Psoas muscle (tissue), 8 donors: ENCODE data around the gene TBC1D8B. TPM values are rescaled to one million over a fixed set of nuclear protein-coding genes. Genes with fewer than 3 reads are reported as not detected.
"Not testable (repeated sequence)": the region's sequence is repeated elsewhere in the genome, so short reads cannot be mapped to it uniquely, and the experiment has no call there.

ENCODE experiments used
- ATAC-seq, 4 donors: fragments of 200-7000 bp; cut with Tn5 transposase; one replicate each; pipeline ENCODE4 v1.9.1; 2020; ENCODE audit warnings: moderate library complexity in 3 of 4, mild to moderate bottlenecking in 2 of 4
- DNase-seq, 2 donors: peaks; one replicate each; pipeline ENCODE4 v3.0.0-alpha.2; 2020
- H3K27ac ChIP-seq: fragments of 200-600 bp; one replicate; pipeline ENCODE4 v1.8.0; 2022
- H3K27me3 ChIP-seq, 3 donors: fragments of 200-600 bp in 1 of 3; one replicate each; pipeline versions ENCODE4 v1.6.1 to v1.8.0; 2013 to 2022; ENCODE audit warnings: low read length in 2 of 3, mild to moderate bottlenecking in 2 of 3, moderate library complexity in 1 of 3; ENCODE audit not compliant: insufficient read depth in 3 of 3
- H3K36me3 ChIP-seq, 2 donors: fragments of 200-600 bp in 1 of 2; one replicate each; pipeline versions ENCODE4 v1.6.1 to v1.8.0; 2013 to 2022; ENCODE audit warnings: low read depth in 1 of 2, mild to moderate bottlenecking in 1 of 2, moderate library complexity in 1 of 2; ENCODE audit not compliant: insufficient read depth in 1 of 2
- H3K4me1 ChIP-seq: fragments of 200-600 bp; one replicate; pipeline ENCODE4 v1.8.0; 2022
- H3K4me3 ChIP-seq: fragments of 200-600 bp; one replicate; pipeline ENCODE4 v1.8.0; 2022; ENCODE audit warnings: mild to moderate bottlenecking
- H3K9me3 ChIP-seq: fragments of 200-600 bp; one replicate; pipeline ENCODE4 v1.8.0; 2022
- WGBS, 3 donors: extraction: QIAGEN DNeasy Blood & Tissue Kit; methylation state at CpG; one replicate each; pipeline versions ENCODE4 v1.1.6 to v1.1.7; 2013; 5-methylcytosine and 5-hydroxymethylcytosine counted together
- intact Hi-C, 2 donors: fragments of 100-400 bp; cut with DNase I; formaldehyde crosslinking; loops; one replicate each; pipeline versions ENCODE4 v1.11.0 to v1.14.2; 2022
- long read RNA-seq, 2 donors: library from polyadenylated mRNA; unstranded; transcript quantifications; one replicate each; pipeline ENCODE4 v2.0.0, GENCODE V29; 2021
- polyA plus RNA-seq, 3 donors: library from polyadenylated mRNA; stranded (reverse); fragments of 200-250 nt; gene quantifications; one replicate each; pipeline ENCODE4 v1.2.3, GENCODE V29; 2013
- total RNA-seq, 4 donors: library from RNA; stranded (reverse); fragmentation: NEBNext Ultra II Directional in 2 of 4; extraction: Animal tissue kit (Norgen Biotek cat#: 25700) in 2 of 4; gene quantifications; one replicate each; pipeline versions ENCODE4 v1.2.1 to v1.2.4, GENCODE V29; 2021 to 2023
- TF ChIP-seq, protein P1 (sequence below): fragments of 200-600 bp; IDR thresholded peaks from one replicate; pipeline ENCODE4 v1.8.0; 2022; ENCODE audit warnings: antibody characterized with exemption
- donor health status: healthy with polysubstance abuse.
- donor health status: DM: no; HTN: no; CAD: no; lungs with moderate emphysema.
- donor health status: Bipolar disorder and iron deficiency.
- donor health status: healthy.
- donor health status: DM: yes; HTN: yes; CAD: no.
- donor health status: DM: no; HTN: no; CAD: no.
- donor health status: DM: no; HTN: no; CAD: no.
- donor health status: DM: yes; HTN: yes; CAD: no.

TBC1D8B gene
- total RNA-seq = 1 to 10 TPM in 2 of 4 donors, under 1 TPM in 2; 0.99 to 2.2 (median 1.0) TPM
- 1 to 10 TPM in 1 of 3 donors, under 1 TPM in 2; 0.21 to 1.4 (median 0.49) TPM for polyA plus RNA-seq
- long read RNA-seq, donor 1, full-length matches to known transcripts = 4 of 5 reads
- long read RNA-seq, donor 1, partial matches to known transcripts = 0 of 5 reads
- long read RNA-seq, donor 1, other reads (novel, unspliced or antisense) = 1 of 5 reads
- long read RNA-seq, donor 2 = 0 reads

DNA sequence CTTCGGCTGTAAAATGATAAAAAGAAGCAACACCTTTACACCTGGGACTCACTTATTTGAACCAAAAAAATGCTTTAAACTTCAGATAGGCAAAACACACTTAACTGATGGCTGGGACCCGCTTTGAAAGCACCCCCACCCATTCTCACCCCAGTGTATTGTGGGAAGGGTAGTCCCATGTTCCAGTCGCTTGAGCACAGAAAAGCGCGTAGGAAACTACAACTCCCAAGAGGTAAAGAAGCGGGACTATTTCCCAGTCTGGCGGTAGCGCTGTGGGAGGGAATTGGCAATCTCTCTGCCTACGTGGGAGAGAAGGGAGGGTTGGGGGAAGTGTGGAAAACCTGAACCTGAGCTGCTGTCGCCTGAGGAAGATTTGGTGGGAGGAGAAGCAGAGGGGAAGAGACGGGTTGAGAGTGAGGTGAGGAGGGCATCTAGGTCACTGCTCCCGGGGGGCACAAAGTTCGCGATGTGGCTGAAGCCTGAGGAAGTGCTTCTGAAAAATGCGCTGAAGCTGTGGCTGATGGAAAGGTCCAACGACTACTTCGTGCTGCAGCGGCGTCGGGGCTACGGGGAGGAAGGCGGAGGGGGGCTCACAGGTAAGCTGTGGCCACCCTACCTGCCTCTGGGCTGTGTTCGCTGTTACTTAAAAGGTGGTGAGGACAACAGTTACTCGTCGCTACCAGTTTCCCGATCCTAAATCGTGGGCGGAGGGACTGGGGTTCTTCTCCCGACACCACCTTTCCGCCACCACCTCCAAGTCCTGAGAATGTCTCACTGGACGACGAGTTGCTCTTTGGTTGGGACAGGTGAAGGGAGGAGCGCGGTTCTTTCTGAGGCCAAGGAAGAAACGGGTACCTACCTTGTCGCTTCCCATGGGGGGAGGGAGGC lies at the start of gene TBC1D8B:
Gene TBC1D8B, plus strand, starts transcription at position 286 of the 888 bp plus-strand sequence. Its CDS starts 181 bp downstream, at position 467.
- no peak within 1 kb of the TSS for H3K27ac ChIP-seq
- ATAC-seq (peak; percentile 93 to 100 (median 99)), DNase-seq (peak; percentile 64 to 79)
- H3K36me3 ChIP-seq = no peaks in the 10 kb centered on the region
- H3K4me3 ChIP-seq = peak within 1 kb of the TSS; percentile 72
- TF ChIP-seq, protein P1, sequence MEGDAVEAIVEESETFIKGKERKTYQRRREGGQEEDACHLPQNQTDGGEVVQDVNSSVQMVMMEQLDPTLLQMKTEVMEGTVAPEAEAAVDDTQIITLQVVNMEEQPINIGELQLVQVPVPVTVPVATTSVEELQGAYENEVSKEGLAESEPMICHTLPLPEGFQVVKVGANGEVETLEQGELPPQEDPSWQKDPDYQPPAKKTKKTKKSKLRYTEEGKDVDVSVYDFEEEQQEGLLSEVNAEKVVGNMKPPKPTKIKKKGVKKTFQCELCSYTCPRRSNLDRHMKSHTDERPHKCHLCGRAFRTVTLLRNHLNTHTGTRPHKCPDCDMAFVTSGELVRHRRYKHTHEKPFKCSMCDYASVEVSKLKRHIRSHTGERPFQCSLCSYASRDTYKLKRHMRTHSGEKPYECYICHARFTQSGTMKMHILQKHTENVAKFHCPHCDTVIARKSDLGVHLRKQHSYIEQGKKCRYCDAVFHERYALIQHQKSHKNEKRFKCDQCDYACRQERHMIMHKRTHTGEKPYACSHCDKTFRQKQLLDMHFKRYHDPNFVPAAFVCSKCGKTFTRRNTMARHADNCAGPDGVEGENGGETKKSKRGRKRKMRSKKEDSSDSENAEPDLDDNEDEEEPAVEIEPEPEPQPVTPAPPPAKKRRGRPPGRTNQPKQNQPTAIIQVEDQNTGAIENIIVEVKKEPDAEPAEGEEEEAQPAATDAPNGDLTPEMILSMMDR = no peak
- no peaks in the 10 kb centered on the region for H3K9me3 ChIP-seq
- H3K4me1 ChIP-seq = no peaks in the 10 kb centered on the region
- intact Hi-C loops = no loop called here
- WGBS, 3 donors = 0 to 21% (median 0%) methylated on average over 24 to 36 of the region's 36 CpGs
- H3K27me3 ChIP-seq = peaks cover 0 to 32% (median 0%) of the 10 kb centered on the region in 3 donors

DNA sequence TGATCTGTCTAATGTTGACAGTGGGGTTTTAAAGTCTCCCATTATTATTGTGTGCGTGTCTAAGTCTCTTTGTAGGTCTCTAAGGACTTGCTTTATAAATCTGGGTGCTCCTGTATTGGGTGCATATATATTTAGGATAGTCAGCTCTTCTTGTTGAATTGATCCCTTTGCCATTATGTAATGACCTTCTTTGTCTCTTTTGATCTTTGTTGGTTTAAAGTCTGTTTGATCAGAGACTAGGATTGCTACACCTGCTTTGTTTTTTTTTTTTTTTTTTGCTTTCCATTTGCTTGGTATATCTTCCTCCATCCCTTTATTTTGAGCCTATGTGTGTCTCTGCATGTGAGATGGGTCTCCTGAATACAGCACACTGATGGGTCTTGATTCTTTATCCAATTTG lies 33.2 kb upstream of the TBC1D8B start:
- H3K36me3 ChIP-seq, ATAC-seq, H3K27me3 ChIP-seq, intact Hi-C loops, H3K4me3 ChIP-seq, DNase-seq, H3K9me3 ChIP-seq, H3K27ac ChIP-seq, H3K4me1 ChIP-seq: not testable (repeated sequence)
- 47 to 93% (median 81%) methylated on average over 1 of the region's 1 CpG for WGBS, 3 donors

DNA sequence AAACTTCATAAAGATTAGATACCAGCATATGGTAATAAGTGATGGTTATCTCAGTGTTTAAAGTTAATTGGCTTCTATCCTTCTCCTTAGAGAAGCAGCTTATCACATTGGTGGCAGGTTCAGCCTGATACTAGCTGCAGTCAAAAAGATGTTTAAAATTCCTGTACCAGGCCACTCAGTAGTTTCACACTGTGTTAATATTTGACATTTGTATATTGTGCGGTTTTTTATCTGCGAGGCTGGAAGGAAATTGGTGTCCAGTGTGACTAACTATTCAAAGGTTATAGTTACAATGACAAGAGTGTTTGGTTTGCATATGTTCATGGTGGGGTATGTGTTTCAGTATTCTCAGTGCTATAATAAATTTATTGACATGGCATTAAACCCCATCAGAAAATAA lies 27.5 kb upstream of the TBC1D8B start:
- Histone ChIP-seq H3K9me3 (no peaks in the 10 kb centered on the region), H3K27ac (no peak overlapping the region), H3K36me3 (no peaks in the 10 kb centered on the region), H3K4me3 (no peak overlapping the region), H3K27me3 (peaks cover 0 to 9% (median 0%) of the 10 kb centered on the region in 3 donors), H3K4me1 (no peaks in the 10 kb centered on the region)
- ATAC-seq (no peak), DNase-seq (no peak)
- intact Hi-C loops = no loop called here
- WGBS, 3 donors = 53 to 77% (median 72%) methylated on average over 2 of the region's 2 CpGs
- TF ChIP-seq, protein P1 = no peak

DNA sequence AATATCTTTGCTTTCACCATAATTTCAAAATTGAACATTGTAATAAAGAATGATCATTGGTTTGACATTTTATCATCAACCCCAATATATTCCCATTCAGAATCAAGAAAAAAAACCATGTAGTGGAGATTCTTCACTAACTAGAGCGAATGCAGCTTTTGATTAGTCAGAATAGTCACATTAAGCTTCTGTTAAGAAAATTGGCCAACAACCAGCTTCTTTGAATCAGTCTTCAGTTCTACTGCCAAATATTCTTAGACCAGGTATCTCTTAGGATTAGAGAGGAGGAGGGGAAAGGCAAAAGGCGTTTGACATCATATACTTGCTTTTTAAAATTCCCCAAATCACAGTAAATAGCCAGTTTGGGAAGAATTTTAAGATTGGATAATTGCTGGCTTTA lies 22.2 kb upstream of the TBC1D8B start:
- no peaks in the 10 kb centered on the region for H3K9me3 ChIP-seq
- H3K4me3 ChIP-seq = no peak overlapping the region
- ATAC-seq (no peak), DNase-seq (no peak)
- 48 to 70% (median 65%) methylated on average over 2 of the region's 2 CpGs for WGBS, 3 donors
- H3K27ac ChIP-seq = no peak overlapping the region
- H3K4me1 ChIP-seq = no peaks in the 10 kb centered on the region
- H3K36me3 ChIP-seq = no peaks in the 10 kb centered on the region
- peaks cover 0 to 14% (median 0%) of the 10 kb centered on the region in 3 donors for H3K27me3 ChIP-seq
- TF ChIP-seq, protein P1 = no peak
- intact Hi-C loops = no loop called here

DNA sequence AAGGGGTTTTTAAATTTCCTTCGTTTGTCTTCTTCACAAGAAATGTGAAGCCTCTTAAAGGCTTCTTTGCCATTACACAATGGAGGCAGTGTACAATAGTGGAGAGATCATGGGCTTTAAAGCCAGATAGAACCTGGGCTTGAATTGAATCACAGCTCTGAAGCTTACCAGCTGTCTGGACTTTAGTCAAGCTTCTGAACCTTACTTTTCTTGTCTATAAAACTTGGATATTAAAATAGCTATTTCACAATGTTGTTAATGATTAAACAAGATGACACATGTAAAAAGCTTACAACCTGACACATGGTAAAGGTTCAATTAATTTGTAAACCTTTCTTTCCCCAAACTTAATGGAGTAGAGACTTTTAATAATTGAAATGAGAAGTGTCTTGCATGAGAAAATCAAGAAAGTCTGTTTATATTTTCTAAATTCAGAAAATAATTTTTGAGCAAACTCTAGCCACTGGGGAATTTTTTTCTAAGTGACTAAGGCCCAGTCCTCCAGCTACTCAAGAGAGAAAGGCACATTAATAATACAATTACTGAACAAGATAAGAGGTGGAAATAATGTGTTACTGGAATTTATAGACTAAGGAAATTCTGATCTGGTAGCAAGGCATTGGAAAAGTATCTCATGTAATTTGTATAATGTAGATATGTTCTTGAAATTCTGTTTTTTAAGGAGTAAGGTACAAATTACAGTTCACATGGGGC lies 21.7 kb upstream of the TBC1D8B start:
- intact Hi-C loops = no loop called here
- DNase-seq (no peak), ATAC-seq (no peak)
- no peak overlapping the region for H3K27ac ChIP-seq
- H3K4me3 ChIP-seq = no peak overlapping the region
- H3K9me3 ChIP-seq = no peaks in the 10 kb centered on the region
- TF ChIP-seq, protein P1 = no peak
- peaks cover 0 to 20% (median 0%) of the 10 kb centered on the region in 3 donors for H3K27me3 ChIP-seq
- 30 to 50% (median 43%) methylated on average over 1 of the region's 1 CpG for WGBS, 3 donors
- H3K4me1 ChIP-seq = no peaks in the 10 kb centered on the region
- H3K36me3 ChIP-seq = no peaks in the 10 kb centered on the region
